ENCODE results near the gene EIF4EBP2.

EIF4EBP2 gene

DNA sequence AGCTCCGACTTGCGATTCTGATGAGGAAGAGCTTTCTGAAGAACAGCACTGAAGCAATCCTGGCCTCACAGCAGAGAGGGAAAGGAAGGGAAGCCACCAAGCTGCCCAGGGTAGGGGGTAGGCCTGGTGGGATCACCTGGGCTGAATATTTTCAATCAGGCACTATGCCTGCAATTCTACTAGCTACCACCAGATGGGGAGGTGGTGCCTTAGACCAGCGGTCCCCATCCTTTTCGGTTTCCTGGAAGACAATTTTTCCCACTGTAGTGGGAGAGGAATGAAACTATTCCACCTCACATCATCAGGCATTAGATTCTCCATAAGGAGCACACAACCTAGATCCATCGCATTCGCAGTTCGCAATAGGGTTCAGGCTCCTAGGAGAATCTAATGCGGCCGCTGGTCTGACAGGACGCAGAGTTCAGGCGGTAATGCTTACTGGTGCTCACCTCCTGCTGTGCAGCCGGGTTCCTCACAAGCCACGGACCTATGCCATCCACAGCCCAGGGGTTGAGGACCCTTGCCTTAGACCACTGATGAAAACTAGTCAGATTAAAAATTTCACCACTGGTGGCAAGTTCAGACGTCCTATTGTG is 24.3 kb upstream of the EIF4EBP2 start:
- DNase-seq = no peak

DNA sequence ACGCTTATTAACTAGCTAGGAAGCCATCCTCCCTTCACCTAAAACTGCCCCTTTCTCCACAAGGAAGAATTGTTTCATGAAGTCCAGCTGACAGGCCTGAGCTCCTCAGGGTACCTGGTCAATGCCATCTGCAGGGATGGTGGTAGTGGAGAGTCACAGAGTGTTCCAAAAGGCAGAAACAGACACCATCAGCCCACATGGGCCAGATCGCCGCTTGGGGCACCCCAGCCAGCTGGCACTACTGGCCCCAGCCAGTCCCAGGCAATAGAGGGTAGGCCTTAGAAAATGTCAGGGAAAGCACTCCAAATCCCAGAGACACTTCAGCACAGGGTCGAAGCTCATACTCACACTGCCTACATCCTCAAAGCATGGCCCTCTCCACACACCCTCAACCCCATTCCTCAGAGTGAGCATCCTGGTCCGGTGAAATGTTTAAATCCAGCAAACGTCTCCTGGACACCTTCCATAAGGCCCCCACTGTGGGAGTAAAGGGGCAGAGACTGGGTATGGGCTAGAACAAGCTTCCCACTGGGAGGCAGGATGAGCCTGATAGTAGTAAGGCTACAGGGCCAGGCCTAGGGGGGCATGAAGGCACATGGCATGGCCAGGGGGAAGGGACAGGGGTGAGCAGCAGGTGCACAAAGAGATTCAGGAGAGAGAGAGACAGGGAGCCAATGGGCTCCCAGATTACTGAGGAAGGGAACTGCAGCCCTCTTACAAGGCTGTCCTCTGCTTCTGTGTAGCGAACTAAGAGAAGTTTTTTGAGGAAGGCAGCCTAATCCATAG is 23.4 kb upstream of the EIF4EBP2 start:
- no peak for DNase-seq

DNA sequence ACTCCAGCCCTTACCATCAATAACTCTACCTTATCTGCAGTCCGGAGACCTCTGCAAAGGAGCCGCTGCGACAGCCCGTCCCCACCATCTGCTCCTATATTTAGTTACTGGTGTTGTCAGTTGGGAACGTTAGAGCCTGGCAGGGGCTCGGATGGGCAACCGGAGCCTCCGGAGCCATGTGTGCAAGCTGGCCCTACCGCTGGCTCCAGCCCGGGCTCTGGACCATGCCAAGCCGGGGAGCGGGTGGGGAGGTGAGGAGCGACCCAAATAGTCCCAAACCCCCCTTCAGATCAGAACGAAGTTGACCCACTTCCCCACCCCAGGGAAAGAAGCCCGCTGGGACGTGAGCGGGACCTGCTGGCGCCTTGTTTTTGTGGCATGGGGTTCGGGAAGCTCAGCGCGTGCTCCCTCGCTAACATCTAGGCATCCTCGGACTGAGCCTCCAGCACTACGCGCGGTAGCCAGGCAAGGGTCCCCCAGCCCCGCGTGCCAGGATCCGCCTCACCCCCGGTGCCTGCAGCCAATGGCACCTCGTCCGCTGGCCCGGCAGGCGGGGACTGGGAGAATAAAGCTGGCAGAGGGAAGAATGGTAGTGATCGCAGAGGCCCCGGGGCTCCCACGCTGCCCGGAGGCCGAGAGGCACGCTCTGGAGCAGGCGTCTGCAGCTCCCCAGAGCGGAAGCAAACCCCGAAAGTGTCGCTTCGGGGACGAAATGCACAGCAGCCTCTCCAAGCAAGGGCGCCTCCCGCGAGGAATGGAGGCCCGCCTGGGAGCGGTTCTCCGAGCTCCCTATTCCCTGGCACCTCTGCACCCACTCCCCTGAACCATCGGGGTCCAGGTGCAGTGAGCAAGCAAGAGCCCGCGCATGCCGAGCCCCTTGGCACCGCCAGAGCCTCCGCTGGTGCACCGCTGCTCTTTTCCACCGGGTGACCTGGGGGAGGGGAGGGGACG is 22.2 kb upstream of the EIF4EBP2 start:
- DNase-seq = no peak

DNA sequence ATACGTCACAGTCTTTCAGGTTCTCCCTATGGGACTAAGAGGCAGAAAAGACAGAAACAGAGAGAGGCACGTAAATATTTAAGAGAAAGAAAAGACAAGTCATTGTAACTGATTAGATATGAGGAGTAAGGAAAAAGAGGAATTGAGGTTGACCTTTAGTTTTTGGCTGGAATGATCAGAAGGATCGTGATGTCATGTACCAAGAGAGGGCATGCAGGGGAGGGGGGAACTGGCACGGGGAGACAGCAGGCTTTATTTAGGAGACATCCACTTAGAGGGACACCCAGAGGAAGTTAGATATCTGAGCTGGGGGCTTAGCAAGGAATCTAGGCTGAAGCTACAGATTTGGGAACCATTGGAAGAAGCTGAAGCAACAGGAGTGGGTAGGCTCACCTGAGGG is 12.3 kb upstream of the EIF4EBP2 start:
- no peak for DNase-seq

DNA sequence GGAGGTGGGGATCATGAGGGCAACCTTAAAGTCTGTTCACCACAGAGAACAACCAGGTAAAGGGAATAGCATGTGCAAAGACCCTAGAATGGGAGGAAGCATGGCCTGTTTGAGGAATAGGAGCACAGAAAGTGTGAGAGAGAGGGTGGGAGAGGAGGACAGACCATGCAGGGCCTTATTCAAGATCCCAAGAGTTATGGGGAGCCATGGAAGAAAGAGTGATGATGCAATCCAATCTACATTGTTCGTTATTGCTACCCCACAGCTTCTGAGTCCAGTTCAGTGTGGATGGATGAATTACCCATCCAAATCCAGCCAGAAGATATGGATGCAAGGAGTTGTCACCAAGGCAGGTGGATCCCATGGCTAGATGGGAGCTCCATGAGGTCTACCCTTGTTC is 7.8 kb upstream of the EIF4EBP2 start:
- DNase-seq = no peak

DNA sequence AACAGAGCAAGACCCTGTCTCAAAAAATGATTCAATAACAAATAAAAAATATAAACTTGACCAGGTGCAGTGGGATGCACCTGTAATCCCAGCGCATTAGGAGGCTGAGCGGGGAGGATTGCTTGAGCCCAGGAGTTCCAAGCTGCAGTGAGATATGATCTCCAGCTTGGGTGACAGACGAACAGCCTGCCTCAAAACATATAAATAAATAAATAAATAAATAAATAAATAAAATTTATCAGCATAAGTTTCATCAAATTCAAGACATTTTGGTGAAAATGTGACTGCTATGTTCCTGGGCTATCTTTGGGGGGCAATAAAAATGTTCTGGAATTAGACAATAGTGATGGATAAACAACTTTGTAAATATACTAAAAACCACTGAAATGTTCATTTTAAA is 4.8 kb upstream of the EIF4EBP2 start:
- DNase-seq = no peak

DNA sequence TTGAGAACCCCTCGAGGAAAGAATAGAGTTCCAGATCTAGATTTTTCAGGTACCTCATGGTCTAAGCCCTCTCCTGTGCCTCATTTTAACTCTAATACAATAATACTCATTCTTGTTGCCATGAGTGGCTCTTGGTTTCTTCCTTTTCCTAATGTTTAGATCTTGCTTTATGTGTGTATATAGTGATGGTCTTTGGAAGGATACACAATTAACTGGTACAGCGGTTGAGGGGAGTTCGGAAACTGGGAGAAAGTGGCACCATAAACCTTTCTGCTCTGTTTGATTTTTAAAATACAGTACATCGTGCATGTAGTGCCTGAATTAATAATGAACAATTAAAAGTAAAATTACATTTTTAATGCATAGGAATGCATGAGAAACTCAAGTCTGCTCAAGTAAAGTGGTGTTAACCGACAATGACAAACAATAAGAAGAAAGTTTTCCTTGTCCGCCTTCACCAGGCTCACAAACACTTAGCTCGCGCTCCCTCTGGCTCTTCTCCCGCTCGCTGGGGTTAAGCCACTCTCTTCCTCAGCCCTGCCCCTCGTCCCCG is 386 bp upstream of the EIF4EBP2 start:
- no peak for DNase-seq

DNA sequence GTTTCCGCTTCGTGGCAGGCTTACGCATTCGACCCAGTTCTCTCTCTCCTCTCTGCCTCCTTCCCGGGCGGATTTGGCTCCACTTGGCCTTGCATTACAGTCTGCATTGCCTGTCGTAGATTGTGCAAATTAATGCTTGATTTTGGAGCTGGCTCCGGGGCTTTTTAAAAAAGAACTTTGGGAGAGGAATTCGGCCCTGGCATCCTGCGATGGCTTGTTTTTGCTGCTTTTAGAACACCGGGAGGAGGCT is 767 bp downstream of the EIF4EBP2 start:
- DNase-seq = no peak

DNA sequence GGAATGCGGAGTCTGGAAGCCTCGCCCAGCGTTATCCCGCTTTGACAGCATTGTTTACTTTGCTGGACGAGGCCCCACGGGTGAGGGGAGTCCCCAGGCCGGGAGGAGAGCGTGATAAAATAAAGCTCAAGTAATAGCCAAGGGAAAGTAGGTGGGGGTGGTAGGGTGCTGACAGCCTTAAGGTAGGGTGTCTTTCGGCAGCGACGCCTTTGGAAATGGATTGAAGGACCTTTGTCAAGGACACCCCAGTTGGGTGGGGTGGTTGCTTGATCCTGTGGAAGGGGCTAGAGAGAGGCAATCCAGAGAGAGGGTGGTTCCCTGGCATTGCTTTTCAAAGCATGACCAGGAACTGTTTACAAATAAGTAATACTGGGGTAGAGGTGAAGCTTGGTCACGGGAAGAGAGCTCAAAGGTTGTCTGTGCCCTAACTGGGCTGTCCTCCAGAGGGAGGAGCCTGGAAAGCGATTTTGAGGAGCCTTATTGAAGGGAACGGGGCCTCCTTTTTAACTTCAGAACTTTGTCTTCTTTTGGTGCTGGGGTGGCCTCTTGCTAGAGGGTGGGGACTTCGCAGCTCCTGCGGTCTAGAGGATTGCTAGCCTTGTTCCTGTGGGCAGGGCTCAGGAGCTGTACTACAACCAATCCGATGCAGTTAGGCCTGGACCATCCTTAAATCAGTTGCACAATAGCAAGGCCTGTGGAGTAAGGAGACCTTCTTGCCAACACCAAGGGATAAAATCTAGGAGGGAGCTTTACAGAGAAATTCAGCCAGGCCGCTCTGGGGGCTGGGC is 1.3 kb downstream of the EIF4EBP2 start:
- peak; percentile 39 for DNase-seq

DNA sequence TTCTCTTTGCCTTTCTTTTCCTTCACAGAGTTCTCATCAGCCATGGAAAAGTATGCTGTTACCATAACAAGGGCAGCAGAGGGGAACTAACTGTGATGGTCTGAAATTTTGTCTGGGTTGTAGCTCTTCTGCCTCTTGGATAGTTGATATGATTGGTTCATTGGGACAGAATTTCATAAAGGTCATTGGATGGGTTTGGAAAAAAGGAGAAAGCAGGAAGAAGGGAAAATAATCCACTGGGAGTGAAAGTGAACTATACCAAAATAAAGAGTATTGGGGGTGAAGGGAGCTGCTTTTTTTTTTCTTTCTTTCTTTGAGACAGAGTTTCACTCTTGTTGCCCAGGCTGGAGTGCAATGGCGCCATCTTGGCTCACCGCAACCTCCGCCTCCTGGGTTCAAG is 5.8 kb downstream of the EIF4EBP2 start:
- no peak for DNase-seq

DNA sequence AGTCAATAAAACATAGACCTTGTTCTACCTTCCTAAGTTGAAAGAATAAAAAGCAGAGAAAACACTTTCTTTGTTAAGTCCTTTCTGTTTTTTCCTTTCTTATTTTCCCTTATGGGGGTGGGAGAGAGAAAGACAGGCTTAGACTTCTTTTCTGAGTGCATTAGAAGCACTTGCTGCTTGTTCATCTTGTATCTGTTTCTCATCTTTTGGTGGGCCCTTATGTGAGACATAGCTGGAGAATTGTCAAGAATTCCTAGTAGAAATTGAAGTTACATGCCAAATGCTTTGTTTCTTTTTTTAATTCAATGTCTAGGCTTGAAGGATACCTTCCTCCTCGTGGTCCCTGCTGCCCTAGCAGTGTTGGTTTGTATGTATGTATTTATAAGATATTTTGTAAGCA is 6.7 kb downstream of the EIF4EBP2 start:
- no peak for DNase-seq

DNA sequence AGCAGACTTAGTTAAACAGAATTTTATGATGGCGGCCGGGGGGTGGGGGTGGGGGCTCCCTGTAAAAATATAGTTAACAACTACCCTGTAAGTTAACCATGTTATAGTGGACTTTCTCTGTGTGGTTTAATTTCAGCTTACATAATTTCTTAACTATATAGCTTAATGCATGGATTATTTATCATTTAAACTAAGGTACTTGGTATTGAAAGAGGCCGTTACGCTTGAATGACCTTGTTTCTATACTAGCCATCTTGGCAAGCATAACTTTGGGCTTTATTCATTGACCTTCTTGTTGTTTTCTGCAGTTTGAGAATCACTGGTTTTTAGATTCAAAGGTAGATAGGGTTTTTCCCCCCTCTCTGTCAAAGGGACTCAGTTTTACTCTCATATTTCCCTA is 8.4 kb downstream of the EIF4EBP2 start:
- DNase-seq = no peak

DNA sequence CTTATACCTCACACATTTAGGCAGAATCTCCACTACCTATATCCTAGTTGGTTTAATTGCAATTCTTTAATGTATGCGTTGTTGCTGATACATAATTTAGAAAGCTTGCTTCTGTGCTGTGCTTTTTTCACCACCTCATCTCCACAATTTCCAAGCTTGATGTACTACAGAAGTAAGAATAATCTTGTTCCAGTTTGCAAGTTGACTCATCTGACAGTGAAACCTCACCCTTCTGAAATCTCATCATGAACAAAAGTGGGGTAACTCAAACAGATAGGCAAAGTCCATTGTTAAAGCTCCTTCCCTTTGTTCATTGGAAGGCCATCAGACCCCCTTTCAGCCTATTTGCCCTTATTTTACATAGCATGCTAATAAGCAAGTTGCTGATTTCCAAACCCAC is 13.6 kb downstream of the EIF4EBP2 start:
- DNase-seq = no peak

DNA sequence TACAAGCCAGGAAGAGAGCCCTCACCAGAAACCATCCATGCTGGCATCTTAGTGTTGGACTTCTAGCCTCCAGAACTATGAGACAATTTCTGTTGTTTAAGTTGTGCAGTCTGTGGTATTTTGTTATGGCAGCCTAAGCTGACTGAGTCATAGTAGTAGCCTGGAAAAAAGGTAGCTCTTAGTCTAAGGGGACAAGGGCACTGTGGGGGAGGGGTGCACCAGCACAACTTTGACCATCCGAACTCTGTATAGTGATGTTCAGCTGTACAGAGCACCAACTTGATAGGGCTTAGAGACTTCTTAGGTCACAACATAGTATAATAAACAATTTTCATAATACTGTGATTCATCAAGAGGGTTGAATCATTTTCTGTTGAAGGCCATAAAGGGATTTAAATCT is 14.3 kb downstream of the EIF4EBP2 start:
- no peak for DNase-seq

DNA sequence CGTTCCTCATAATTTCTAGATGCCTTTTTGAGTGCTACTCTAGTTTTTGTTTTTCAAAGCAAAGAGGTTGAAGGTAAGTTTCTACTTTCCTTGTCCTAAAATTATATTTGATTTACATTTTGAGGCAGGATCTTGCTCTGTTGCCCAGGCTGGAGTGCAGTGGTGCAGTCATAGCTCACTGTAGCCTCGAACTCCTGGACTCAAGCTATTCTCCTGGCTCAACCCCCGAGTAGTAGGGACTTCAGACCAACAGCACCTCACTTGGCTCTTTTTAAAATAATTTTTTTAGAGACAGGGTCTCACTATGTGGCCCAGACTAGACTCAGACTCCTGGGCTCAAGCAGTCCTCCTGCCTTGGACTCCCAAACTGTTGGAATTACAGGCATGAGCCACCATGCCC is 14.8 kb downstream of the EIF4EBP2 start:
- DNase-seq = no peak

DNA sequence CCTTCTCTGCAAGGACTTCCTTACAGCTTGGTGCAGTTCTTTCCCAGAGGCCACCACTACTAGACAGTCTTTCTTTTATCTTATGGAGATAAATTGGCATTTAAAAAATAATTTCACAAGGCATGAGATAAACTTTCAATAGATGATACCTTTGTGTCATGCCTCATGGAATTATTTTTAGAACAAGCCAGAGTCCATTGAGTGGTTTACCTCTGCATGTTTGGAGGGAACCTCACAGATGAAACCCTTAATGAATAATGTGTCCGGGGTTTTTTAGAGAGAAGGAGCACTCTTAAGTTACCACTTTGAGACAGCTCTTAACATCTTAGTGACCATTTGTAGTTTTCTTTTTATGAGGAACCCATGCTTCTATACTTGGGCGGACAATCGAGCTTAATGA is 20.4 kb downstream of the EIF4EBP2 start:
- no peak for DNase-seq

DNA sequence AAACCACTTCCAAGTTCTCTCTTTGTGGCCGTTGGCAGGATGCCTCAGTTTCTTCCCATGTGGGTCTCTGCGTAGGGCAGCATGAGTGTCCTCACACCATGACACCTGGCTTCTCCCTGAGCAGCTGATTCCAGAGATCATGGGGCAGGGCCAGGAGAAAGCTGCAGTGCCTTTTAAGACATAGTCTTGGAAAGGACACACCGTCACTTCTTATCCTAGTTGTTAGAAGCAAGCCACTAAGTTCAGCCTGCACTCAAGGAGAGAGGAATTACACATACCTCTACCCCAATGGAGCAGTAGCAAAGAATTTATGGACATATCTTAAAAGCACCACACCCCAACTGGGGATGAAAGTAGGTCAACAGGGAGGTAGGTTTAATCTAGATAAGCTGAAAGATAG is 21.2 kb downstream of the EIF4EBP2 start:
- no peak for DNase-seq

DNA sequence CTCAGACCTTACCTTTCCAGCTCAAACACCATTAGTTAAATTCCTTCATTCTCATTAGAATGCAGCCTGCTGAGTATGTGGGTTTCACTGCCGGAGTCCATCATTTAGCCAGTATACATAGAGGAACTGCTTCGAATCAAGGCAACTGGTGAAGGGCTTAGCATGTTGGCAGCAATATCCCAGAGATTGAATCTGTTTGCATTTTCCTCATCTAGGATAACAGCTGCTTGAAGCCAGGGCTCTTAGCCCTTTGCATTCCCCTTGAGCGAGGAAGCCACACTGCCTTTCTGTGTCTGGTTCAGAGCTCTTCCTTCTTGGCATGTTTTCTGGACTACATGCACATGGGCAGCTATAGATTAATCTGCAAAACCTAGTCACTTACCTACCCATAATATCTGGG is 22.9 kb downstream of the EIF4EBP2 start:
- DNase-seq = no peak

DNA sequence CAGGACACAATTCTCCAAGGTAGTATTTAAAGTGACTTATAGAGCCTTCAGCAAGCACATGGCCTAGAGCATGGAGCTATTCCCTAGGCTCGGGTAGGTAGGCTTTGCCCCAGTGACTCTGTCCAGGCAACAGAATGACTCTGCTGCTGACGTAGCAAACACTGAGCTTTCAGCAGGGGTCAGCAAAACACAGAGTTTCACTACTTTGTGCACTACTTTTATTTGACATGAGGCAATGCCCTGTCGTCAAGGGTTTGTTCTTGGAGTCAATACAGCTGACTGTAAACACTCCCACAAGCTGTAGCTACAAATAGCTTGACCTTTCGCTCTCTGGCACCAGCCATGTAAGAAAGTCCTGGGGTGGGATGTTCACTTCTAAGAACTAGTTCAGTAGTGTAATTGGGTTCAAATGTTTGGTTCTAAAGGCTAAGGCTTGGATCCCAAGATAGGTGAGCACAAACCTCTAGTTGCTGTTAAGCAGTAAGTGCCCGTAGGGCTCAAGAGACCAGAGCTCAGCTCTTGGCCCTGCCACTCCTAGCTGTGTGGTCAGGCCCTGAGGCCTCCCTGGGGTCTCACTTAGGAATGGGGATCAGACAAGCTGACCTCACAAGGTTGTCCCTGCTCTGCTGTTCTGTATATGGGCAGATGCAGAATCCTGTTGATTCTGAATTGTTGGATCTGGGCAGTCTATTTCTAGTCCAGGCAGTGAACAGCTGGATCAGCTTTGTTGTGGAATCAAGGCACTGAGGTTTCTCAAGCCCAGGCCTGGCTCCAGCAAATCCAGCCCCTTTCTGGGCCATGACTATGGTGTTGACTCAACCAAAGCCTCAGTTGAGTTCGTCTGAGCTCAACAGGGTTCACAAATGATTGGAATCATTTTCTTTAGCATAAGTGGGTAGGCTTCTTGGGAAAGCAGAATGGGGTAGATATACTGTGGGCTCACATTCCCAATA is 26.8 kb downstream of the EIF4EBP2 start:
- DNase-seq = no peak

DNA sequence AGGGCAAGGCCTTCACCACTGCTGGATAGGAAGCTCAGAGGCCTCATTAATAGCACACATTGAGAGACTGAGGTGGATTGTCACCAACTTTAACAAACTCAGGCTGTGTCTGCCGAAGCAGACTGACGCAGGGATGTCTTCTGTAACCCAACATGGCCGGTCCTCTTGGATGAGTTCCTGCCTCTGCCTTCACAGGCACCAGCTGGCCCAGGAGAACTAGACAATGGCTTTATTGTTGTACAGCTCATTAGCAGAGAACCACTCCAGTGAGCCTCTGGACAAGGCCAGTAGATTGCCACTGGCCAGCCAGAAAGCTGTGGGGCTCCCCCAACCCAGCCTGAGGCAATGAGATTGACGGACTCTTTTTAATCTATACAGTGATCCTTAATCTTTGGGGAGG is 28.2 kb downstream of the EIF4EBP2 start:
- no peak for DNase-seq

DNA sequence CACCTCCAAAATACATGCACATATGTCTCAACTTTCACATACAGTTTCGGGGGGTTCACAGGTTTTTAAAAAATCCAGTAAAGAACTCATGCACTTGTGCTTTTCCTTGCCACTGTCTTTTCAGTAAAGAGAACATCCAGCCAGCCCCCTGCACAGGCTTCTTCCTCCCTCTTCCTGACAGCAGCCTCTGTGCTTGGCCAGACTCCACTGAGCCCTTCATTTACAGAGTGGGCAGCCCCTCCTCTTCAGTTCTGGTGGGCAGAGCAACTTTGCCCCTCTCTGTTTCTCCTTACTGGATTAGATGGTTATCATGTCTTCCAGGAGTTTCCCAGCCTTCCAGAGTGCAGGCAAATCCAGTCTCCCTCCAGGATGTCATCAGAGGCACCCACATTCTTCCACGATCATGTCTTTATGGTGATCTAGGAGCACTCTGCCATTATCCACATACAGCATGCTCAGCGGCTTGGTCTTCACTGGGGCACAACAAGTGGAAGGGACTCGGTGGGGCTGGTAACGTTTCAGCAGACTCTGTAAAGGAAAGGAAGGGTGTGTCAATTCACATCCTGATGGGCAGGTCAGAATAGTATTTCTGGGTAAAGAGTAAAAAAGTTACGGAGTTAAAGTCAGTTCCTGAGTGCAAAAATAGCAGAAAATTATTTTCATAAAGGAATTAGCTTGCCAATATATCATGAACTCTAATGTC is 28.8 kb downstream of the EIF4EBP2 start:
- DNase-seq = no peak

All from activated CD4-positive, CD25-positive, alpha-beta regulatory T cell treated with anti-CD3 and anti-CD28 coated beads, Interleukin-2, amount 50 U/mL, for 72 hours (primary cell).